ENCODE data around the gene FAM193A.

DNA sequence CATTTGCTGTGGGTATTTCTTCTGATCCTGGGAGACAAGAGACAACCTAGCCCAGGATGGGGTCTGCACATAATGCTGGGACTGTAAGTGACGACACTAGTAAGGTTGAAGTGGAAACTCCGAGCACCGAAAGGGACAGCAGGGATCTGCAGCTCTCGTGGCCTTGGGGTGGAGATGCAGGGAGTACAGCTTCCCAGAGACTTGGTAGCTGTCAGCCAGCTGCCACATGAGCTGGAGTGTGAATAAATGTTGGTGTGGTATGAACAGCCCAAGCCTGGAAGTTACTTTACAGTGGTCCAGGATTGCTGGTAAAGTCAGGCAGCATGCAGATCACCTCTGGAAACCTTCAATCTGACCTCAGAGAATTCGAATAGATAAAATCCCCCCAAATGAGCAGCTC, 97.6 kb downstream of the FAM193A start:
- no peak for TF ChIP-seq EZH2 (IDR thresholded peaks at IDR 0.05; ENCODE audit: borderline replicate concordance, low read depth, low read length, poor library complexity, severe bottlenecking)
- TF ChIP-seq, protein P1, sequence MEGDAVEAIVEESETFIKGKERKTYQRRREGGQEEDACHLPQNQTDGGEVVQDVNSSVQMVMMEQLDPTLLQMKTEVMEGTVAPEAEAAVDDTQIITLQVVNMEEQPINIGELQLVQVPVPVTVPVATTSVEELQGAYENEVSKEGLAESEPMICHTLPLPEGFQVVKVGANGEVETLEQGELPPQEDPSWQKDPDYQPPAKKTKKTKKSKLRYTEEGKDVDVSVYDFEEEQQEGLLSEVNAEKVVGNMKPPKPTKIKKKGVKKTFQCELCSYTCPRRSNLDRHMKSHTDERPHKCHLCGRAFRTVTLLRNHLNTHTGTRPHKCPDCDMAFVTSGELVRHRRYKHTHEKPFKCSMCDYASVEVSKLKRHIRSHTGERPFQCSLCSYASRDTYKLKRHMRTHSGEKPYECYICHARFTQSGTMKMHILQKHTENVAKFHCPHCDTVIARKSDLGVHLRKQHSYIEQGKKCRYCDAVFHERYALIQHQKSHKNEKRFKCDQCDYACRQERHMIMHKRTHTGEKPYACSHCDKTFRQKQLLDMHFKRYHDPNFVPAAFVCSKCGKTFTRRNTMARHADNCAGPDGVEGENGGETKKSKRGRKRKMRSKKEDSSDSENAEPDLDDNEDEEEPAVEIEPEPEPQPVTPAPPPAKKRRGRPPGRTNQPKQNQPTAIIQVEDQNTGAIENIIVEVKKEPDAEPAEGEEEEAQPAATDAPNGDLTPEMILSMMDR (conservative IDR thresholded peaks at IDR 0.05; ENCODE audit: low read depth, low read length) = no peak
